IPS-18c (cell line): ENCODE data around the gene FBN3.

Experiments used
- H3K4me3 ChIP-seq: 2 replicates; pipeline ENCODE4 v1.7.0; 2013; ENCODE audit warnings: low read depth, mild to moderate bottlenecking, low read length, moderate library complexity; ENCODE audit not compliant: insufficient read depth
- H3K9me3 ChIP-seq: one replicate; pipeline ENCODE4 v1.6.1; 2013; ENCODE audit warnings: mild to moderate bottlenecking, low read length, moderate library complexity; ENCODE audit not compliant: control insufficient read depth, insufficient read depth

The FBN3 gene

DNA sequence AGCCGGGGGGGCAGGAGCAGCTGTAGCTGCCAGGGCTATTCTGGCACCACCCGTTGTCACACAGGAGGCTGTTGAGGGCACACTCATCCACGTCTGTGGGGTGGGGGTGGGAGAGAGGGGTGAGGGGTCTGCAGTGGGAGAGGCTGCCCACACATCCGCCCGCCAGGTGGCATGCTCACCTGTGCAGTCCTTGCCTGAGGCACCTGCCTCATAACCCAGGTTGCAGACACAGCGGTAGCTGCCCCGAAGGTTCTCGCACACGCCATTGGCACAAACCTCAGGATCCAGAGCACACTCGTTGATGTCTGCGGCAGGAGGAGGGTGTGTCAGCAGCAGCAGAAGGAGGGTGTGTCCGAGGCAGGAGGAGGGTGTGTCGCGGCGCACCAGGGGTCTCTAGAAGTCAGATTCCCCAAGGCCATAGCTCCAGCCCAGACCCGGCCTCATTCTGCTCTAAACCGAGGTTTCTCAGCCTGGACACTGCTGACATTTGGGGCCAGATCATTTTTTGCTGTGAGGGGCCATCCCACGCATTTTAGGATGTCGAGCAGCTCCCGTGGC lies 20.3 kb downstream of the FBN3 start:
- Histone ChIP-seq H3K9me3 (no peaks in the 10 kb centered on the region), H3K4me3 (no peak overlapping the region)

DNA sequence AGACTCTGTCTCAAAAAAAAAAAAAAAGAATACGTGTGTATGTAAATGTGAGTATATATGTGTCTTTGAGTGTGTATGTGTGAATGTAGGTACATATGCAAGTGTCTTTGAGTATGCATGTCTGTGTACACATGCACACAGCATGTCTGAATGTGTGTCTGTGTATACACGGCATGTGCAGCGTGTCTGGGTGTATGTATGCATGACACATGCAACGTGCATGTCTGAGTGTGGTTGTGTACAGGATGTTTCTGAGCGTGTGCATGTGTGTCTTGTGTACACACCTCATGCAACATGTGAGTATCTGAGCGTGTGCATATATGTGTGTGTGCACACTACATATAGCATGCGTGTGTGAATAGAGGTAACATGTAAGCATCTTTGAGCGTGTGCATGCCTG lies 20.8 kb downstream of the FBN3 start:
- Histone ChIP-seq H3K9me3 (no peaks in the 10 kb centered on the region), H3K4me3 (no peak overlapping the region)

- no peak overlapping the region for H3K4me3 ChIP-seq
- no peaks in the 10 kb centered on the region for H3K9me3 ChIP-seq
Measured at GRCh38 chr19:8127311-8127710, 22.1 kb downstream of the FBN3 start.

GRCh38 chr19:8126511-8126910 lies 22.9 kb downstream of the FBN3 start:
- Histone ChIP-seq H3K4me3 (no peak overlapping the region), H3K9me3 (no peaks in the 10 kb centered on the region)

- H3K9me3 ChIP-seq, result no peaks in the 10 kb centered on the region
- H3K4me3 ChIP-seq, result no peak overlapping the region
Measured at GRCh38 chr19:8126008-8126407, 23.4 kb downstream of the FBN3 start.

DNA sequence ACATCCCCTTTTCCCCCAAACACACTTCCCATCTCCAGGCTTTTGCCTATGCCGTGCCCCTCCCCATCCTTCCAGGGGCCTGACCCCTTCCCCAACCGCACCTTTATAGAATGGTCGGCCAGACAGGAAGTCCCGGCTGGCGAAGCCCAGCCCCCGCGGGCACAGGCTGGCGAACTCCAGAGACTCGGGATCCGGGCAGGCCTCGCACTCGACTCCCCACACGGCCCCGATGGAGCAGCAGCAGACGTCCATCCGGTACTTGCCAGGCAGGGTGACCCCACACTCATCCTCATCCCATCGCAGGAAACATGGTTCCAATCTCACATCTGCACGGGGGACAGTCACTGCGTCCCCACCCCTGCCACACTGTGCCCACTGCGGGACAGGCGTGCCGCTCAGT lies 25.7 kb downstream of the FBN3 start:
- no peaks in the 10 kb centered on the region for H3K9me3 ChIP-seq
- H3K4me3 ChIP-seq, result no peak overlapping the region

GRCh38 chr19:8120636-8121480 lies 28.5 kb downstream of the FBN3 start:
- H3K9me3 ChIP-seq, result no peaks in the 10 kb centered on the region
- no peak overlapping the region for H3K4me3 ChIP-seq

DNA sequence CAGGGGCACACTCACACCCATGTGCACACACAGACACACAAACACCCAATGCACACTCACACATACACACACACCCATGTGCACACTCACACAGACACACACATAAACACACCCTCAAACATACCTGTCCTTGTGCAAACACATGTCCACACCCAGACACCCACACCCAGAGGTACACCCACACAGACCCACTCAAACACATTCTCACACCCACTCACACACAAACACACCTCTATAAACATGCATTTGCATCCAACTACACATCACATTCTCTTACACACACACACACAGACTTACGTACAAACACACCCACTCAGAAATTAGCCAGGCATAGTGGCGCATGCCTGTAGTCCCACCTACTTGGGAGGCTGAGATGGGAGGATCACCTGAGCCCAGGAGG lies 31.4 kb downstream of the FBN3 start:
- no peaks in the 10 kb centered on the region for H3K9me3 ChIP-seq
- H3K4me3 ChIP-seq, result no peak overlapping the region

GRCh38 chr19:8116437-8117293 lies 32.7 kb downstream of the FBN3 start:
- no peak overlapping the region for H3K4me3 ChIP-seq

DNA sequence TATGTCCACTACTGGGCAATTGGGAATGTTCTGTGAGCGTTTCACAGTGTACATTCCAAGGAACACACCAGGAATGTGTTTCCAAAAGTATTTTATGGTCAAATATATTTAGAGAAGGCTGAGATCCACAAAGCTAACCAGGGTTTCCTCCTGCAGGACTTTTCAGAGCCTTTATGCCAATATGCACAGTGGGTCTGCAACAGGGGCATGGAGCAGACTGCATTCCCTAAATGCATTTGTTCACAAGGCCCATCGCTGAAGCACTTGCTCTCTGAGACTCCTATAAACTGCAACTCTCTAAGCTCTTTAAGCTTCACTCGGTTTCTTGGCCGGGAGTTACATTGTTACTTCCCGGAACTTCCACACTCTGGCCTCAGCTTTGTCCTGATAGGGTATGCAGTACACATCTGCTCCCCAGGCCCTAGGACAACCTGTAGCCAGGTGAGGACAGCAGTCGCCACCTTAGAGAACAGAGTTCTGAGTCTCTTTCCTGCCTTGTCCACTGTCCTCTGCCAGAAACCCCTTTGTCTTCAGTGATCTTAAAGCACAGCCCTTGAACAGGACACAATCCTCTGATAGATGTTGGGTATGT lies 33.5 kb downstream of the FBN3 start:
- no peak overlapping the region for H3K4me3 ChIP-seq
- H3K9me3 ChIP-seq, result no peaks in the 10 kb centered on the region

More at GRCh38 chr19:8116437-8117293, 32.7 kb downstream of the FBN3 start:
- H3K9me3 ChIP-seq, result no peaks in the 10 kb centered on the region

DNA sequence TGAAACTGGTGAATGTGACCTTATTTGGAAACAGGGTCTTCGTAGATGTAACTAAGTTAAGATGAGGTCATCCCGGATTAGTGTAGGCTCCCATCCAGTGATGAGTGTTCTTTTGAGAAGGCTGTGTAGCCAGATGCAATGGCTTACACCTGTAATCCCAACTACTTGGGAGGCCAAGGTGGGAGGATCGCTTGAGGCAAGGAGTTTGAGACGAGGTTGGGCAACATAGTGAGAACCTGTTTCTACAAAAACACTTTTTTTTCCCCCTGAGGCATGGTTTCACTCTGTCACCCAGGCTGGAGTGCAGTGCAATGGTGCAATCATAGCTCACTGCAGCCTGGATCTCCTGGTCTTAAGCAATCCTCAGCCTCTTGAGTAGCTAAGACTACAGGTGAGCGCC lies 36.4 kb downstream of the FBN3 start:
- no peak overlapping the region for H3K4me3 ChIP-seq
- no peaks in the 10 kb centered on the region for H3K9me3 ChIP-seq

GRCh38 chr19:8111376-8111775 lies 38.0 kb downstream of the FBN3 start:
- no peaks in the 10 kb centered on the region for H3K9me3 ChIP-seq
- no peak overlapping the region for H3K4me3 ChIP-seq

DNA sequence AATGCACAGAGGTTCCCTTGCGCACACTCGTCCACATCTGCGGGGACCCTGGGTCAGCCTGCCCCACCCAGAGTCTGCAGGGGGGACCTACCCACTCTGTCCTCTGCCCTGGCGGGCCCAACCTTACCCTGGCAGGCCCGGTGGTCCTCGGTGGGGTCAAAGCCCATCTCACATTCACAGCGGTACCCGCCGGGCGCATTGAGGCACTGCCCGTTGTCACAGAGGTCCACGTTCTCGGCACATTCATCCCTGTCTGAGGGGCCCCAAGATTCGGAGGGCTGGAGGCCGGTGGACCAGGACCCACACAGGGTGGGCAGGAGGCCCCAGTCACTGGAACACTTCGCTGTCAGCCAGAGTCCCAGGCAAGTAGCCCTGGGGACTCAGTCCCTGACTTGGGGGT lies 38.5 kb downstream of the FBN3 start:
- Histone ChIP-seq H3K9me3 (no peaks in the 10 kb centered on the region), H3K4me3 (no peak overlapping the region)

DNA sequence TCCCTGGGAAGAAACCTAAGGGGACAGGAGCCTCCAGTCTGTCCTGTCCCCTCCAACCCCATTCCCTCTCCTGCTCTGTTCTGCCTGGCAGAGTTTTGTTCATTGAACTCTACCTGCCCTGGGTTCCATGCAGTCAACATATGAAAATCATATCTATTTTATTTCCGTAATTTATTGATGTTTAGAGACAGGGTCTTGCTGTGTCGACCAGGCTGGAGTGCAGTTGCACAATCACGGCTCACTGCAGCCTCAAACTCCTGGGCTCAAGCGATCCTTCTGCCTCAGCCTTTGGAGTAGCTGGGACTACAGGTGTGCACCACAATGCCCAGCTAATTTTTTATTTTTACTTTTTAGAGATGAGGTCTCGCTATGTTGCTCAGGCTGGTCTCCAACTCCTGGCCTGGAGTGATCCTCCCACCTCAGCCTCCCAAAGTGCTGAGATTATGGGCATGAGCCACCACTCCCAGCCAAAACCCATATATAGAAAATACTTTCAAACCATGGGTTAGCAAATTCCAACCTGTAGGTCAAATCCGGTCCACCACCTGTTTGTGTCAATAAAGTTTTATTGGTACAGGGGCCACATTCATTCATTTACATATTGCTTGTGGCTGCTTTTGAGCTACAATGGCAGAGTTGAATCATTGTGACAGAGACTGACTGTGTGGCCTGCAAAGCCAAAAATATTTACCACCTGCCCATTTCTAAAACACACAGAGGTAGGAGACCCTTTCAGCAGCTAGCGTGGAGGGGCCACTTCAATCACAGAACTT lies 39.3 kb downstream of the FBN3 start:
- Histone ChIP-seq H3K9me3 (no peaks in the 10 kb centered on the region), H3K4me3 (no peak overlapping the region)

- no peaks in the 10 kb centered on the region for H3K9me3 ChIP-seq
- no peak overlapping the region for H3K4me3 ChIP-seq
Measured at GRCh38 chr19:8109455-8109854, 39.9 kb downstream of the FBN3 start.

GRCh38 chr19:8108560-8109445 lies 40.6 kb downstream of the FBN3 start:
- Histone ChIP-seq H3K9me3 (no peaks in the 10 kb centered on the region), H3K4me3 (no peak overlapping the region)
